HCT116 (cell line): Measurements from ENCODE around the gene DLX5.

Experiments used
- POLR2A ChIP-seq: IDR thresholded peaks from 2 replicates; pipeline ENCODE4 v1.7.0; 2011; ENCODE audit warnings: borderline replicate concordance; ENCODE audit not compliant: insufficient read depth, insufficient read length; ENCODE audit errors: extremely low read depth
- POLR2AphosphoS5 ChIP-seq: IDR thresholded peaks from 2 replicates; pipeline ENCODE4 v1.6.1; 2011; ENCODE audit warnings: mild to moderate bottlenecking, low read depth, low read length, moderate library complexity
- RAD21 ChIP-seq: IDR thresholded peaks from 2 replicates; pipeline ENCODE4 v1.6.1; 2012; ENCODE audit warnings: low read depth, mild to moderate bottlenecking
- SIN3A ChIP-seq: IDR thresholded peaks from 2 replicates; pipeline ENCODE4 v1.6.1; 2012; ENCODE audit warnings: low read depth
- TF ChIP-seq, protein P1 (sequence below), 3 experiments: fragments of 200-600 bp in 1 of 3; sonication (generic) in 1 of 3; IDR thresholded peaks in 2 of 3; conservative IDR thresholded peaks in 1 of 3; 2 replicates each; pipeline ENCODE4 v1.5.1; 2012 to 2017; ENCODE audit warnings: low read depth in 2 of 3, low read length in 2 of 3, antibody characterized with exemption in 1 of 3, borderline replicate concordance in 1 of 3, control low read depth in 1 of 3, mild to moderate bottlenecking in 1 of 3, mixed read lengths in 1 of 3, mixed run types in 1 of 3, moderate library complexity in 1 of 3; ENCODE audit not compliant: insufficient read depth in 1 of 3

DNA sequence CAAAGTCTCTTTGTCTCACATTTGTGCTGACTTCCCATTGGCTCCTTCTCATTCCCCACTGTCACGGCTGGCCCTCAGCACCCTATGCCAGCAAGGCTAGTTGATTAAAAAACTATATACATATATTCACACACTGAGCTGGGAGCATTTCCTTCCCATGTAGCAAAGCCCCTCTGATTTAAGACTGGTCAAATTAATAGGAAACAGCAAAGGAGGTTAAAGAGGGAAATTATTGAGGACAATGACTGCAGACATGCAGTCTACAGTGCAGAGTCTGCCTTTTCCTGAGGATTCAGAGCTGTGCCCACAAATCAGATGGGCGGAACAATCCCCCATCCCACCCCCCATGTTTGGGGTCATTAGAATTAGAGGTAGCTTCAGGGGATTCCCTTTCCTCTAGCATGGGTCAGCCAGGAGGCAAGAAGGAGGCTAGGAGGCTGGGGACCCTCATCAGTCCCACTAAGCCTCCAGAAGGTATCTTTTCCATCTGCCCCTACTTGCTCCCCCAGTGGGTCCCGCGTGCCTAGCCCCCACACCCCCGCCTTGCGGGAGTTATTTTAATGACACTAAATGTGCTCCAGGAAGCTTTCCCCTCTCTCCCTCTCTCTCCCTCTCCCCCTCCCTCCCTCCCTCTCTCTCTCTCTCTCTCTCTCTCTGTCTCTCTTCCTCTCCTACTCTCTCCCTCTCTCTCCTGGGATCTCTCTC is 29.1 kb downstream of the DLX5 start:
- TF ChIP-seq POLR2A, result no peak
- no peak for TF ChIP-seq RAD21
- TF ChIP-seq POLR2AphosphoS5, result no peak
- TF ChIP-seq SIN3A, result no peak
- TF ChIP-seq, protein P1, sequence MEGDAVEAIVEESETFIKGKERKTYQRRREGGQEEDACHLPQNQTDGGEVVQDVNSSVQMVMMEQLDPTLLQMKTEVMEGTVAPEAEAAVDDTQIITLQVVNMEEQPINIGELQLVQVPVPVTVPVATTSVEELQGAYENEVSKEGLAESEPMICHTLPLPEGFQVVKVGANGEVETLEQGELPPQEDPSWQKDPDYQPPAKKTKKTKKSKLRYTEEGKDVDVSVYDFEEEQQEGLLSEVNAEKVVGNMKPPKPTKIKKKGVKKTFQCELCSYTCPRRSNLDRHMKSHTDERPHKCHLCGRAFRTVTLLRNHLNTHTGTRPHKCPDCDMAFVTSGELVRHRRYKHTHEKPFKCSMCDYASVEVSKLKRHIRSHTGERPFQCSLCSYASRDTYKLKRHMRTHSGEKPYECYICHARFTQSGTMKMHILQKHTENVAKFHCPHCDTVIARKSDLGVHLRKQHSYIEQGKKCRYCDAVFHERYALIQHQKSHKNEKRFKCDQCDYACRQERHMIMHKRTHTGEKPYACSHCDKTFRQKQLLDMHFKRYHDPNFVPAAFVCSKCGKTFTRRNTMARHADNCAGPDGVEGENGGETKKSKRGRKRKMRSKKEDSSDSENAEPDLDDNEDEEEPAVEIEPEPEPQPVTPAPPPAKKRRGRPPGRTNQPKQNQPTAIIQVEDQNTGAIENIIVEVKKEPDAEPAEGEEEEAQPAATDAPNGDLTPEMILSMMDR (IDR thresholded peaks at IDR 0.05 in 2 of 3, conservative IDR thresholded peaks at IDR 0.05 in 1 of 3; ENCODE audit: borderline replicate concordance in 1 of 3, insufficient read depth in 1 of 3, low read depth in 2 of 3, low read length in 2 of 3), result no peak
